Myometrial cell (primary cell): ENCODE data around the gene UBA52. TPM values are rescaled to one million over a fixed set of nuclear protein-coding genes. Genes with fewer than 3 reads are reported as not detected.

Experiments used
- total RNA-seq: library from RNA; depleted of rRNA; stranded (reverse); fragments of >200 nt; gene quantifications from 2 replicates; pipeline ENCODE4 v1.2.3, GENCODE V29; 2015

The UBA52 gene
- total RNA-seq, result 883 and 1,008 TPM in 2 replicates

DNA sequence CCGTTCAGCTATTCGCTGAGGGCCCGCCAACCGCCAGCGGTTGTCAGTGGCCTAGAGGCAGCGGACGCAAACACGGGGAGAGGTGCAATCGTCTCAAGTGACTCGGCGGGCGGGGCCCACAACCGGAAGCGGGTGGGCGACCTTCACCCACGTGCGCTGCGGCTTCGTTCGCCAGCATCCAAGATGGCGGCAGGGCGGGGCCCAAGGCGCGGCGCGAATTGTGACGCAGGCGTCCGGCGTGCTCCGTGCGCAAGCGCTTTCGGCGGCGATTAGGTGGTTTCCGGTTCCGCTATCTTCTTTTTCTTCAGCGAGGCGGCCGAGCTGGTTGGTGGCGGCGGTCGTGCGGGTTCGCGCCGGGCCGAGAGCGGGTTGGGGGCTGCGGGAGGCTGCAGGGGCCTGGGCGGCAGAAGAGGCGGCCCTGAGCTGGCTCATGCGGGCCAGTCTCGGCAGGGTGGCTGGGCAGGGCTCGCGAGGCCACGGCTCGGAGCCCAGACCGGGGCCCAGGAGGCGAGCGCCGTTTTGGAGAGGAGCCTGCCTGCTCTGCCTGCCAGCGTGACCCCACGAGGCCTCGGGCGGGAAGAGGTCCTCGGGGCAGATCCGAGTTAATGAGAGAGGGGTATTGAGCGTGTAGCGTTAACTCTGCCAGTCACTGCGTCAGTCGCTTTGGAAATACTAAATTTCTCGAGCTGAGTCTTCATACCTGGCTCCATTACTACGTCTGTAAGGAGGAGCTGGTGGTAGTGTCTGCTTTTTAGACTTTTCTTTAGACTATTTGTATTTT, at the start of gene UBA52:
TSS of gene UBA52 (plus strand) at position 294 of the 781 bp plus-strand sequence. CDS start 1,444 bp downstream, outside the sequence.

DNA sequence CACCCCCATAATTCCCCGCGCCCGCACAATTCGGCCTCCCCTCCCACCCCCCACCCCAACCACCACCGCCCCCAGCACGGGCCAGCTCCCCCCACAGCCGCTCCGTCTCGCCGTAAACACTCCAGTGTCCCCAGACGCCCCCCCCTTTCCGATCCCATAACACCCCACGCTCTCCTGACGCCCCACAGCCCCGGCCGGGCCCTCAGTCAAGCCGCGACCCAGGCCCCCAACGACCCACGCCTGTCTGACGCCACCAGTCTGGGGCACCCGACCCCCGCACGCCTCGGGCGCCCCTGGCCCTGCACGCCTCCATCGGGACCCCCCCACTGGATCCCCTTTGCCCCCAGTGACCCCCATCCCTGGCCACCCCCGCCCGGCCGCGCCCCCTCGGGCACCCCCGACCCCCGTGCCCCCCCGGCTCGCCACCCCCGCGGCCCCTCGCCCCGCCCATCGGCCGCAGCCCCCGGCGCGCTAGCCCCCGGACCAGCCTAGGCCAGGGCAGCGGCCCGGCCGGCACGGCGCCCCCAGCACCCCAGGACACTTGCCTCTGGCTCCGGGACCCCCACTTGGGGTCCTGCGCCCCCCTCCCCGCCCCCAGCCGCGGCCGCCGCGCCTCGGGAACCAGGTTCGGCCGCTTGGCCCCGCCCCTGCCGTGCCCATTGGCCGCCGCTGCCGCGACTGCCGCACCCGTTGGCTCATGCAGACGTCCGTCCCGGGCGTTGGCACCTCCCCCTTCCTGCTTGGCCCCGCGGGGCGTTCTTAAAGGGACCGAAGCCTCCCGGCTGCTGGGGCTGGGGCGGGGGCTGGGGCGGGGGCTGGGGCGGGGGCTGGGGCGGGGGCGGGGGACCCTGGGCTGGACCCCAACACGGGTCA, 28.5 kb upstream of the UBA52 start, which contains the start of gene FKBP8:
TSS of gene FKBP8 (minus strand) at position 633 of the 873 bp plus-strand sequence. CDS start 1,603 bp downstream, outside the sequence.

GRCh38 chr19:18557411-18558201, 14.1 kb upstream of the UBA52 start, which contains the start of gene KXD1:
KXD1 (plus strand) TSS chr19:18557870; CDS start chr19:18562057, 4,187 bp downstream.

DNA sequence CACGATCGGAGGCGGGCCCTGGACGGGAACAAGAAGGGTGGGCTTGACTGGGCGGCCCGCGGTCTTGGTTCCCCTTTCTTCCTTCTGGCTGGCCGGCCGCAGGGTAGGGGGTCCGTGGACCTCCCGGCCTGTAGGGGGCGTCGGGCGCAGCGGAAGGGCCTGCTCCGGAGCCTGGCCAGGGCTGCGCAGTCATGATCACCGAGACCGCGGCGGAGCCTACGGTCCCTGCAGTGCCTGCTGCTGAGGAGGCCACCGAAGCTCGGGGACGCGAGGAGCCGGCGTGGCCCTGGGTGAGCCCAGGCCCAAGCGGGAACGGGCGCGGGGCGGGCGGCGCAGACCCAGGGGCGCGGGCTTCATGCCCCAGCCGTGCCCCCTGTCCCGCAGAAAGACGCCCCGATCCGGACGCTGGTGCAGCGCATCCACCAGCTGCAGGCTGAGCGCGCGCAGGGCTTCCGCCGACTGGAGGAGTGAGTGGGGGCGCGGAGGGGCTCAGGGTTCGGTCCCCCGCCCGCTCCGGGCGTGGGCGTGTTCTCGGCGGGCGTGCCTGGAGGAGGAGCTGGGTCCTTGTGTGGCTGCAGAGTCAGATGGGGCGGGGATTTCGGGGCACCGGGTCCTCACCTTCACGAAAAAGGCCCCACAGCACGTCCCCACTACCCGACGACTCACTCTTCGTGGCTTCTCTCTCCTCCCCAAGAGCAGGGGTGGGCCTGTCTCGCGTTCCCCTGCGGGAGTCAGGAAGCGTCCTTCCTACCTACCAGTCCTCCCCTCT, 17.1 kb downstream of the UBA52 start, which contains the start of gene REX1BD:
TSS of gene REX1BD (plus strand) at position 188 of the 769 bp plus-strand sequence. CDS start at position 192, 4 bp downstream.

DNA sequence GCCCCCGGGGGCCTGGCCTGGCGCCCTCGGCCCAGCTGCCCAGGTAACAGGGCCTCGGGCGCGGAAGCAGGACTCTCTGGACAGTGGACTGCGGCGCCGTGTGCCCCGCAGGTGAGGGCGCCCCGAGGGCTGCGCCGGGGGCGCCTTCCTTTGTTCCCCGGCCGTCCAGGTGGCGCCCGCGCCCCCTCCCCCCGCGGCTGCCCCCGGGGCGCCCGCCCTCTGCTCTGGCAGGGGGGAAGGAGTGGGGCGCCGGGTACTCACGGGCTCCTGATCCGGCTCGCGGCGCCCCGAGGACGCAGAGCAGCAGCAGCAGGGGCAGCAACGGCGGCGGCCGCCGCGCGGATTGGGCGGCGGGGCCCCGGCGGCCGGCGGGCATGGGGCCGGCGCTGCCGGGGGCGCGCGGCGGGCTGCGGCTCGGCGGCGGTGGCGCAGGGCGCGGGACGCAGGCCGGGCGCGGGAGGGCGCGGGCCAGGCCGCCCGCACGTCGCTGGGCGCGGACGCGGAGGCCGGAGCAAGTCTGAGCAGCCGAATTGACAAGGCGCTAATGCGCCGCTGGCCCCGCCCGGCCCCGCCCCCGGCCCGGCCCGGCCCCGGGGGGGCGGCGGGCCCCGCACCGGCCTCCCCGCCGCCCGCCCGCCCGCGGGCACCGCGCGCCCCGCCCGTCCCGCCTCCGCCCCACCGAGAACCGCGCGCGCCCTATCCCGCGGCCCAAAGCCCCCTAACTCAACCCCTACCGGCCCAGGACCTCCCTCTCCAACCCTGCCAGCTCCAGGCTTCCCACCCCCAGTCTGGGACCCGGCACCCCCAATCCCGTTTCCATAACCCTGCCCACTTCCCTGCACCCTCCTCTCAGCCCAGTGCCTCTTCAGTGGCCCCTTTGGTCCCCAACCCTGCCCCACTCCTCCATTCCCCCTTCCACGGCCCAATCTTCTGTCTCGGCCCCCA, 34.9 kb downstream of the UBA52 start, which contains the start of gene CRLF1:
TSS of gene CRLF1 (minus strand) at position 519 of the 945 bp plus-strand sequence. CDS start at position 376, 143 bp downstream.

GRCh38 chr19:18612772-18613588, 41.3 kb downstream of the UBA52 start, which contains the start of gene TMEM59L:
TMEM59L (plus strand) TSS chr19:18612870; CDS start chr19:18612959, 89 bp downstream.

Other genes starting within 250 kb of the UBA52 start
- 319 and 384 TPM in 2 replicates for gene LSM4, start 248.8 kb upstream of the UBA52 start, total RNA-seq
- gene PGPEP1, start 231.3 kb upstream of the UBA52 start, total RNA-seq, result 13.3 and 22.0 TPM in 2 replicates
- gene GDF15, start 185.7 kb upstream of the UBA52 start, total RNA-seq, result 92.8 and 101 TPM in 2 replicates
- 0.18 TPM in 1 of 2 replicates, not detected in the other for gene LRRC25, start 174.2 kb upstream of the UBA52 start, total RNA-seq
- gene SSBP4, start 152.5 kb upstream of the UBA52 start, total RNA-seq, result 178 and 184 TPM in 2 replicates
- gene ISYNA1, start 133.7 kb upstream of the UBA52 start, total RNA-seq, result 25.7 and 38.8 TPM in 2 replicates
- 14.1 and 15.4 TPM in 2 replicates for gene ELL, start 49.8 kb upstream of the UBA52 start, total RNA-seq
- 310 and 398 TPM in 2 replicates for gene FKBP8, start 28.3 kb upstream of the UBA52 start, total RNA-seq
- gene KXD1, start 14.0 kb upstream of the UBA52 start, total RNA-seq, result 149 and 160 TPM in 2 replicates
- gene REX1BD, start 16.9 kb downstream of the UBA52 start, total RNA-seq, result 79.0 and 84.8 TPM in 2 replicates
- 3.4 and 30.8 TPM in 2 replicates for gene CRLF1, start 34.9 kb downstream of the UBA52 start, total RNA-seq
- 2.0 TPM in 1 of 2 replicates, not detected in the other for gene TMEM59L, start 41.0 kb downstream of the UBA52 start, total RNA-seq
- gene KLHL26, start 65.2 kb downstream of the UBA52 start, total RNA-seq, result 1.4 and 8.0 TPM in 2 replicates
- gene CRTC1, start 111.8 kb downstream of the UBA52 start, total RNA-seq, result 1.6 and 3.5 TPM in 2 replicates
- not detected in 2 replicates for gene COMP, start 219.4 kb downstream of the UBA52 start, total RNA-seq